SJCRH30 (cell line): ENCODE measurements around the gene DCLK3. TPM values are rescaled to one million over a fixed set of nuclear protein-coding genes. Genes with fewer than 3 reads are reported as not detected.

Experiments used
- DNase-seq, 2 experiments: peaks; one replicate each; pipeline ENCODE4 v3.0.0-alpha.2; 2015 to 2020
- H3K27ac ChIP-seq: fragments of 250-450 bp; sonication (Bioruptor Pico); 2 replicates; pipeline ENCODE4 v1.5.1; 2020; ENCODE audit warnings: mild to moderate bottlenecking, moderate library complexity
- H3K27me3 ChIP-seq: fragments of 250-450 bp; sonication (Bioruptor Pico); 2 replicates; pipeline ENCODE4 v1.5.1; 2020; ENCODE audit warnings: mild to moderate bottlenecking, moderate library complexity
- H3K36me3 ChIP-seq: fragments of 250-450 bp; sonication (Bioruptor Pico); 2 replicates; pipeline ENCODE4 v1.5.1; 2020; ENCODE audit warnings: mild to moderate bottlenecking, moderate library complexity
- H3K4me1 ChIP-seq: fragments of 250-450 bp; sonication (Bioruptor Pico); 2 replicates; pipeline ENCODE4 v1.5.1; 2020; ENCODE audit warnings: mild to moderate bottlenecking, moderate library complexity
- H3K4me3 ChIP-seq: fragments of 250-450 bp; sonication (Bioruptor Pico); 2 replicates; pipeline ENCODE4 v1.5.1; 2020; ENCODE audit warnings: mild to moderate bottlenecking, moderate library complexity
- H3K9me3 ChIP-seq: fragments of 250-450 bp; sonication (Bioruptor Pico); replicated peaks from 2 replicates; pipeline ENCODE4 v1.5.1; 2020; ENCODE audit warnings: mild to moderate bottlenecking, moderate library complexity
- total RNA-seq: library from RNA; depleted of rRNA; stranded (reverse); fragments of >200 nt; shearing (Covaris generic); gene quantifications from 2 replicates; pipeline ENCODE4 v1.2.3, GENCODE V29; 2014

Gene DCLK3
- total RNA-seq, 1 experiment from 2014 or later: not detected

DNA sequence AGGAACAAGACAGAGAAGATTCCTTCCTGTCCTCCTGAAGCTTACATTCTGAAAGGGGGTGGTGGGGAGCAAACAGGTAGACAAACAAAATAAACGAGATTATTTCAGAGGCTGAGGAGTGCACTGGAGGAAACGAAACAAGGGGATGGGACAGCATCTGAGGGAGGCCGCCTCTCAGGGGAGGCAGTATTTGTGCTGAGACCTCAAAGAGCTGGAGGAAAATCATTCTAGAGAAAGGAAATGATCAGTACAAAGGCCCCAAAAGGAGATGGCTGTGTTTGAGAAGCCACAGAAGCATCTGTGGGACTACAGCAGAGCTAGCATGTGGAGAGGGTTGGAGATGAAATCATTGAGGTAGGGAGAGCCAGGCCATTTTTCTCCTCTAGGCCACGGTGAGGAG is 55.1 kb downstream of the DCLK3 start:
- no peak overlapping the region for H3K4me3 ChIP-seq
- no peaks in the 10 kb centered on the region for H3K9me3 ChIP-seq
- H3K27me3 ChIP-seq: no peaks in the 10 kb centered on the region
- no peak overlapping the region for H3K27ac ChIP-seq
- H3K36me3 ChIP-seq: no peaks in the 10 kb centered on the region
- DNase-seq: no peak
- H3K4me1 ChIP-seq: no peaks in the 10 kb centered on the region

DNA sequence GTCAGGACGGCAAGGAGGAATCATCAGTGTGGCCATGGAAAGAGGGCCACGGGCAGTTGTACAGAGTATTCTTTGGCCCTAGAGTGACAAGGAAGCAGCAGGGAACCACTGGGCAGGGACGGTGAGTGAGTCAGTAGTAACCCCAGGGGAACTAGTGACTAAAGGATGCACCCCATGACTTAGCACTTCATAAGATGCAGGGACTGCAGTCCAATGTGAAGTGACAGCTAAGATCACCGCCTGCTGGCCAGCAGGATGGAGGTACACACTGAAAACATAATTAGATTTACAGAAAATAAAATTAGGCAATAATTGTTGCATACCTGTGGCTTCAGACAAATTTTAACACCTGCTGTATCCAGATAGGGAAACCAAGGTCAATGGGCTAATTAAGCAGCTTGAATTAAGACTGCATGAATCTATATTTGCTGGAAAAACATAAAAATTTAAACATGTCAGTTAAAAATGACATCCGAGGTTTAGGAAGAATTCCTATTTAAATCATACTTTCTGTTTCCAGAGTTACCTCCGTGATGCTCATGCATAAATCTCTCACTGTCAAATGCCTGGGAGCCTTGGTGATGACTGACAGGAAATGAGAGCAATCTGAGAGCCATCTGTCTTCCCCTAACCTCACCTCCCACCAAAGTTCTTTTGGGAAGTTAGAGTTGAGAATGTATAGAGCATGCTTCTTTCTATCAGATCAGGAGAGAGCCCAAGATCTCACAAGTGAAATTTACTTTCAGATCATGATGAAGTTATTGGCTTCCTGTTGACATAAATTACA is 56.5 kb downstream of the DCLK3 start:
- DNase-seq: no peak
- Histone ChIP-seq H3K4me1 (no peaks in the 10 kb centered on the region), H3K4me3 (no peak overlapping the region), H3K27me3 (no peaks in the 10 kb centered on the region), H3K9me3 (no peaks in the 10 kb centered on the region), H3K36me3 (no peaks in the 10 kb centered on the region), H3K27ac (no peak overlapping the region)

- Histone ChIP-seq H3K27me3 (no peaks in the 10 kb centered on the region), H3K9me3 (no peaks in the 10 kb centered on the region), H3K36me3 (no peaks in the 10 kb centered on the region), H3K4me3 (no peak overlapping the region), H3K4me1 (no peaks in the 10 kb centered on the region), H3K27ac (no peak overlapping the region)
- DNase-seq: no peak
Measured at GRCh38 chr3:36705015-36705414, 59.3 kb downstream of the DCLK3 start.

DNA sequence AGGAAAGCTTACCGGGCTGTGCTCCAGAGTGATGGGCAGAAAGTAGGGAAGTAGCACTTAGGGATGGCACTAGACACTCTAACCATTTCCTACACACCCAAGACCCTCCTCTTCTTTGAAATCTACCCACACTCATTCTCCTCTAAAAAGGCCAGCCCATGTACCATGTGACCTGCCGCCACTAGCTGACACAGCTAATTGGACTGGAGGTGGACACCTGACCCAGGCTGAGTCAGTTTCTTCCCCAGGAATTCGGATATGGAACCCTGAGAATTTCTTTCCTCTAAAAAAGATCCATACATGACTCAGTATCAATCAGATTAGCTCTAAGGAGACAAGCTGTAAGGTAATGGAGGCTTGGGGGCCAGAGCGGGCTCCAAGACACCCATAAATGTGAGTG is 60.1 kb downstream of the DCLK3 start:
- no peaks in the 10 kb centered on the region for H3K9me3 ChIP-seq
- DNase-seq: no peak
- H3K4me3 ChIP-seq: no peak overlapping the region
- H3K36me3 ChIP-seq: no peaks in the 10 kb centered on the region
- no peaks in the 10 kb centered on the region for H3K27me3 ChIP-seq
- no peaks in the 10 kb centered on the region for H3K4me1 ChIP-seq
- H3K27ac ChIP-seq: no peak overlapping the region

DNA sequence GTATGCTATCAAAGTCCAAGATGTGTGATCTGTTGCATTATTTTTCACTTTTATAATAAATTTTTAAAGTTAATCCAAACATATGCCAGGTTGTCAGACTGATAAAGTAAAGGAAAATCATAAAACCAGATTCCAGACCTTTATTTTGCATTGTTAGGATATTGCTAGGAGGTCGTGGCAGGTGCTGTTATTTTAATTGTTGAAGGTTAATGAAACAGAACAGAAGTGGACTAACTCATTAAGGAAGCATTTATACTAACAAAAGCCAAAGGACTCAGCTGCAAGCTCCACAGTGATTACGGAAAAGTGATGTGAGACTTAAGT is 63.1 kb downstream of the DCLK3 start:
- no peaks in the 10 kb centered on the region for H3K27me3 ChIP-seq
- no peaks in the 10 kb centered on the region for H3K9me3 ChIP-seq
- no peak overlapping the region for H3K27ac ChIP-seq
- DNase-seq: no peak
- no peak overlapping the region for H3K4me3 ChIP-seq
- H3K4me1 ChIP-seq: no peaks in the 10 kb centered on the region
- H3K36me3 ChIP-seq: no peaks in the 10 kb centered on the region

GRCh38 chr3:36700537-36701248 is 63.7 kb downstream of the DCLK3 start:
- peak; percentile 30 to 64 for DNase-seq
- Histone ChIP-seq H3K27ac (no peak overlapping the region), H3K4me3 (no peak overlapping the region), H3K4me1 (no peaks in the 10 kb centered on the region), H3K27me3 (no peaks in the 10 kb centered on the region), H3K9me3 (no peaks in the 10 kb centered on the region), H3K36me3 (no peaks in the 10 kb centered on the region)

- DNase-seq: no peak
- Histone ChIP-seq H3K27me3 (no peaks in the 10 kb centered on the region), H3K9me3 (no peaks in the 10 kb centered on the region), H3K36me3 (no peaks in the 10 kb centered on the region), H3K27ac (no peak overlapping the region), H3K4me3 (no peak overlapping the region), H3K4me1 (no peaks in the 10 kb centered on the region)
Measured at GRCh38 chr3:36698314-36698713, 66.0 kb downstream of the DCLK3 start.

- Histone ChIP-seq H3K4me3 (no peak overlapping the region), H3K27ac (no peak overlapping the region), H3K27me3 (no peaks in the 10 kb centered on the region), H3K4me1 (no peaks in the 10 kb centered on the region), H3K36me3 (no peaks in the 10 kb centered on the region), H3K9me3 (no peaks in the 10 kb centered on the region)
- peak in 1 of 2 experiments; percentile 6 for DNase-seq
Measured at GRCh38 chr3:36697229-36698001, 66.9 kb downstream of the DCLK3 start.

GRCh38 chr3:36696799-36697198 is 67.6 kb downstream of the DCLK3 start:
- peak; percentile 15 to 48 for DNase-seq
- H3K4me3 ChIP-seq: no peak overlapping the region
- H3K27me3 ChIP-seq: no peaks in the 10 kb centered on the region
- no peak overlapping the region for H3K27ac ChIP-seq
- no peaks in the 10 kb centered on the region for H3K9me3 ChIP-seq
- H3K4me1 ChIP-seq: no peaks in the 10 kb centered on the region
- H3K36me3 ChIP-seq: no peaks in the 10 kb centered on the region

DNA sequence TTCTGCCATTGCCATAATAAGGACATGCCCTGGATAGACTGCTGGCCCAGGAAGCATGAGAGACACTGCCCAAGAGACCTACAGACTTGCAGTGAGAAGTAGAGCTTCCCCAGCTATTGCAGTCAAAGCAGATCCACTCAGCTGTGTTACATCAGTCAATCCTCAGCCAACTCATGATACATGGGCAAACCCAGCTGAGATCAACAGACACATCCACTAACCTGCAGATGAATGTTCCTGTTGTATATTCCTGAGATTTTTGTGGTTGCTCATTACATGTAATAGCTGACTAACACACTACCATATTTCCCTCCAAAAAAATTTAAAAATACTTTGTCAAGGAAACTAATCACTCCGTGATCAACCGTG is 68.6 kb downstream of the DCLK3 start:
- H3K36me3 ChIP-seq: no peaks in the 10 kb centered on the region
- H3K4me3 ChIP-seq: no peak overlapping the region
- no peaks in the 10 kb centered on the region for H3K9me3 ChIP-seq
- no peaks in the 10 kb centered on the region for H3K4me1 ChIP-seq
- H3K27ac ChIP-seq: no peak overlapping the region
- DNase-seq: no peak
- no peaks in the 10 kb centered on the region for H3K27me3 ChIP-seq

DNA sequence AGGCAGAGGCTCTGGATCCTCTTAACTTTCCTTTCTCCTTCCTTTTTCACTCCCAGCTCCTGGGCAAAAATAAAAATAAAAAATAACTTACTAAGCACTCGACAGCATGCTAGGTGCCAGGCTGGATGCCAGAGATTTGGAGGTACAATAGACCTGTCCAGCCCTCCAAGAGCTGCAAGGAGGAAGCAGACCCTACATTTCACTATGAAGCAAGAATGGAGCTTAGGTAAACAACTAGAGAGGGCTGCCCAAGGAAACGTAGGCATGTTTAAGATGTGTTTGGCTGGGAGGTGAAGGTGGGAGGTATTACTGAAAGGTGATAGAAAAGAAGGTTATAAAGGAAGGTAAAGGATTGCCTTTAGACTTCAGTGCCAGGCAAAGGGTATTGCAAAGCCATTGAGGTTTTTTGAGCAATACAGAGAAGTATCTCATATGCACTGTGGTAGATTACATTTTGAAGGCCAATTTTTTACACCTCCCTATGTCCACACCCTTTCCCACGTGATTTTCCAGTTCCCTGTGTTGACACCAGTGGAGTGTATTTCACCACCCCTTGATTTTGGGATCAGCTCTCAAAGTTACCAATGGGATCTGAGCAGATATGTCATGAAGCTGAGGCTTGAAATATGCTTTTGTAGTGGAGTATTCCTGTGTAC is 69.1 kb downstream of the DCLK3 start:
- Histone ChIP-seq H3K36me3 (no peaks in the 10 kb centered on the region), H3K27ac (no peak overlapping the region), H3K9me3 (no peaks in the 10 kb centered on the region), H3K4me1 (no peaks in the 10 kb centered on the region), H3K4me3 (no peak overlapping the region), H3K27me3 (no peaks in the 10 kb centered on the region)
- no peak for DNase-seq

DNA sequence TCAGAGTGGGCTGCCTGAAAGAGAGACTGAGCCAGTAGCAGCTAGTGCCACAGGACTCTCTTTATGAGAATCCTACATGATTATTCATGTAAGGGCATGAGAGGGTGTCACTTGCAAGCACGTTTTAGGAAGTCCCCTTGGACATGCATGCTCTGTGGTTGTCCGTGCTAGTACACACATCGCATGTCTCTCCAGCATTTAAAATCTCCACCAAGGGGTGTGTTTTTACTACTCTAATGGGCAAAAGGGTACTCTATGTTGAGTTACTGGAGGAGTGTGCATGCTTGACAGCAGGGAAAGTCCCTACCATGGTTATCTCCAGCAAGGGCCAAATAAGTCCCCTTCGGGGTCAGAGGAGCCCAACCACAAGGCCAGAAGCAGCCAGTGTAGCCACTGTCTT is 70.7 kb downstream of the DCLK3 start:
- no peak for DNase-seq
- Histone ChIP-seq H3K27me3 (no peaks in the 10 kb centered on the region), H3K9me3 (no peaks in the 10 kb centered on the region), H3K27ac (no peak overlapping the region), H3K36me3 (no peaks in the 10 kb centered on the region), H3K4me3 (no peak overlapping the region), H3K4me1 (no peaks in the 10 kb centered on the region)

- Histone ChIP-seq H3K4me3 (no peak overlapping the region), H3K9me3 (no peaks in the 10 kb centered on the region), H3K27ac (no peak overlapping the region), H3K4me1 (no peaks in the 10 kb centered on the region), H3K27me3 (no peaks in the 10 kb centered on the region), H3K36me3 (no peaks in the 10 kb centered on the region)
- DNase-seq: no peak
Measured at GRCh38 chr3:36689560-36689959, 74.8 kb downstream of the DCLK3 start.

DNA sequence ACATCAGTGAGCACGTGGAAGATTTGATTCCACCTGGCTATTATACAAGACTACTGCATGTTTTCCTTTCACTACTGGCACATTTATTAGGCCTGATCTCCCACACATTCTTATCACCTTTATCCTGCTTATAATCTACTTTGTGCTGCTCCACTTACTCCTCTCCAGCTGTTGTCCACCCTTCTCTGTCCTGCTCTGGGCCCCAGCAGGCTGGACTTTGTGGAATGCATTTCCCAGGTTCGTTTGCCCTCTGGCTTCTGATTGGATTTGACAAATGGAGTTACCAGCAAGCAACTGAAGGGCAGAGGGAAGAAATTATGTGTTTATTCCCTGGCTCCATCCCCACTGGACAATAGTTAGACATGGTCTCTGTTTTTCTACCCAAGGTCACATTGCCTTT is 75.5 kb downstream of the DCLK3 start:
- no peaks in the 10 kb centered on the region for H3K27me3 ChIP-seq
- H3K4me3 ChIP-seq: no peak overlapping the region
- peak in 1 of 2 experiments; percentile 12 for DNase-seq
- no peaks in the 10 kb centered on the region for H3K4me1 ChIP-seq
- no peaks in the 10 kb centered on the region for H3K36me3 ChIP-seq
- no peak overlapping the region for H3K27ac ChIP-seq
- H3K9me3 ChIP-seq: no peaks in the 10 kb centered on the region

DNA sequence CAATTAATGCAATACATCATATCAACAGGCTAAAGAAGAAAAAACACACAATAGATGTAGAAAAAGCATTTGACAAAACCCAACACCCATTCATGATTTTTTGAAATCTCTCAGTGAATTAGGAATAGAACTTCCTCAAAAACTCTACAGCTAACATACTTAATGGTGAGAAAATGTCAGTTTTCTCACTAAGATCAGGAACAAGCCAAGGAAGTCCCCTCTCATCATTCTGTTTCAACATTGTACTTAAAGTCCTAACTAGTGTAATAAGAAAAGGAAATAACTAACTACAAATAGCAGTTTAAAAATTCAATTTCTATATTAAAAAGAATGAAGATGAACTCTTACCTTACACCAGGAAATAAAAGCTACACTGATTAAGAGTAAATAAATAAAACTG is 77.8 kb downstream of the DCLK3 start:
- no peak overlapping the region for H3K27ac ChIP-seq
- no peak overlapping the region for H3K4me3 ChIP-seq
- no peaks in the 10 kb centered on the region for H3K36me3 ChIP-seq
- H3K27me3 ChIP-seq: no peaks in the 10 kb centered on the region
- H3K4me1 ChIP-seq: no peaks in the 10 kb centered on the region
- H3K9me3 ChIP-seq: no peaks in the 10 kb centered on the region
- DNase-seq: no peak
